Erythroblast (primary cell): ENCODE results near the gene GPA33.

Experiments
- GATA1 ChIP-seq: IDR thresholded peaks from 2 replicates; pipeline ENCODE4 v1.6.1; 2011; ENCODE audit warnings: low read depth, mild to moderate bottlenecking, control low read depth, low read length, moderate library complexity
- POLR2A ChIP-seq: IDR thresholded peaks from 2 replicates; pipeline ENCODE4 v1.6.1; 2011; ENCODE audit warnings: mild to moderate bottlenecking, low read length

- TF ChIP-seq POLR2A (no peak), GATA1 (no peak)
These were observed 21.4 kb downstream of the GPA33 start for GRCh38 chr1:167068761-167069160.
